Measurements from ENCODE around the gene FMO5.
"Not testable (repeated sequence)": the region's sequence is repeated elsewhere in the genome, so short reads cannot be mapped to it uniquely, and the experiment has no call there.

FMO5 gene

DNA sequence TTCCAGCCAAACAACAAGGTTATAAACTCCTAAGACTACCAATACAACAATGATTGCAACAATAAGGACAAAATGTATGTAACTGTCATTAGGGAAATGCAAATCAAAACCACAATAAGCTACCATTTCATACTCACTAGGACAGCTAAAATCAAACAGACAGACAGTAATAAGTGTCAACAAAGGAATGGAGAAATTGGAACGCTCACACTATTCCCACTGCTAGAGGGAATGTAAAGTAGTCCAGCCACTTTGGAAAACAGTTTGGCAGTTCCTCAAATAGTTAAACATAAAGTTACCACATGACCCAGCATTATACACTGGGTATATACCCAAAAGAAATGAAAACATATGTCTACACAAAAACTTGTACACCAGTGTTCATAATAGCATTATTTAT is 62.1 kb downstream of the FMO5 start:
- Histone ChIP-seq H3K27me3 (ENCODE audit: insufficient read depth, insufficient read length) (no peaks in the 10 kb centered on the region), H3K4me1 (ENCODE audit: insufficient read depth, insufficient read length) (no peaks in the 10 kb centered on the region), H3K36me3 (ENCODE audit: insufficient read depth, insufficient read length, low read length) (peaks cover 95% of the 10 kb centered on the region), H3K4me3 (ENCODE audit: insufficient read length, low read depth) (no peak overlapping the region), H3K9ac (ENCODE audit: insufficient read length, low read depth) (no peak overlapping the region), H3K9me3 (ENCODE audit: insufficient read depth, low read length) (no peaks in the 10 kb centered on the region)
- no peak for DNase-seq (ENCODE audit: low read depth, low spot score)
- no peak for TF ChIP-seq ZNF274 (IDR thresholded peaks at IDR 0.05; ENCODE audit: low read depth, low read length)
- no peak for TF ChIP-seq SUZ12 (IDR thresholded peaks at IDR 0.05; ENCODE audit: extremely low read depth, insufficient read depth, insufficient read length)
- no peak for TF ChIP-seq YY1 (IDR thresholded peaks at IDR 0.05; ENCODE audit: insufficient read depth, insufficient read length)

DNA sequence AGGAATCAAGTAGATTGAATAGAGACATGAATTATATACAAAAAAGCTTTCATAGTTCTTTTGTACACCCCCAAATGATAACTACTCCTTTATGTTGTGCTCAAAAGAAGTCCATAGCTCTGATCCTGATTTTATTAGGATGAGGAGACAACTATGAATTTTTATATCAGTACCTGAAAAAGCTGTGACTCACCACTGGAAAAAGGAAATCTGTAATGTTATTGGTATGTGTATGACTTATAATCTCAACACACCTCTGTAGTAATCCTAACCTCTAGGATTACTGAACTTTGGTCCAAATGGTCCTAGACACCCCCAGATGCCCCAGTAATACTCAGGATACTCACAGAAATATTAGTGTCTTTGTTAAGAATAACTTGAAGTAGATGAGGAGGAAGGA is 63.0 kb downstream of the FMO5 start:
- Histone ChIP-seq H3K4me3 (ENCODE audit: insufficient read length, low read depth) (no peak overlapping the region), H3K36me3 (ENCODE audit: insufficient read depth, insufficient read length, low read length) (peaks cover 97% of the 10 kb centered on the region), H3K4me1 (ENCODE audit: insufficient read depth, insufficient read length) (no peaks in the 10 kb centered on the region), H3K9me3 (ENCODE audit: insufficient read depth, low read length) (no peaks in the 10 kb centered on the region), H3K9ac (ENCODE audit: insufficient read length, low read depth) (no peak overlapping the region), H3K27me3 (ENCODE audit: insufficient read depth, insufficient read length) (no peaks in the 10 kb centered on the region)
- DNase-seq (ENCODE audit: low read depth, low spot score) = no peak
- TF ChIP-seq ZNF274 (IDR thresholded peaks at IDR 0.05; ENCODE audit: low read depth, low read length) (no peak), SUZ12 (IDR thresholded peaks at IDR 0.05; ENCODE audit: extremely low read depth, insufficient read depth, insufficient read length) (no peak), YY1 (IDR thresholded peaks at IDR 0.05; ENCODE audit: insufficient read depth, insufficient read length) (no peak)

DNA sequence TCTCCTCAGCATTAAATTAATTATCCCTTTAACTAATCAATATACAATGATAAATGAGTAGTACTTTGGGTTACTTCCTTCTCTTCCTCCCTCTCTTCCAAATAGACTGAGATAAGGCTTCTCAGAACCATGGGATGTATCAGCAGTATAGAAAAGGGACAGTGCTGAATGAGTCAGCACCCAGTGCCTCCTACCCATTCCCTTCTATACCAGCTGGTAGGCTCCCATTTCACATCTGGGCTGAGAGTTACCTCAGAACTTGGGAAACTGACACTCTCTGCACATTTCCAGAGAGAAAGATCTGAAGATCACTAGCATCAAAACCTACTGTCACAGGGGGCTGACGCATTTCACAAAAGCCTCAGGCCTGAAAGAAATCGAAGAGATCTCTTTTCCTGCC is 68.0 kb downstream of the FMO5 start:
- H3K9ac ChIP-seq (ENCODE audit: insufficient read length, low read depth); DNase-seq (ENCODE audit: low read depth, low spot score); H3K27me3 ChIP-seq (ENCODE audit: insufficient read depth, insufficient read length); H3K4me3 ChIP-seq (ENCODE audit: insufficient read length, low read depth); H3K9me3 ChIP-seq (ENCODE audit: insufficient read depth, low read length); H3K4me1 ChIP-seq (ENCODE audit: insufficient read depth, insufficient read length): not testable (repeated sequence)
- peaks cover 79% of the 10 kb centered on the region for H3K36me3 ChIP-seq (ENCODE audit: insufficient read depth, insufficient read length, low read length)

DNA sequence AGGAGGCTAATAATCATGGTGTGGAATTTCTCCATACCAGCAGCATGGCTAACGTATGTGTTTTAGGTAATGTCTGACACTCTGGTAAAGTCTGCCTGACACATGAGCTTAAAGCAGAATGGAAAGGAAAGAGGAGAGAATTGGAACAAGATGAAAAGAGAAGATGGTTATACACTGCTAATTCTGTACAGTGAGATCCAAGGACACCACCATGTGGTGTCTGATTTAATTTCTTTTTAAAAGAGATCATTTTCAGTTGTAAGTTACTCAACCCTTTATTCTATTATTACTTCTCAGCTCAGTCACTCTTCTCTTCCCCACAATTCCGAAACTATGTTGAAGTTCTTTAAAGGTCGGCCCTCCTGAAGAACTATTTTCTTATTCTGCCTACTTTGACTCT is 68.5 kb downstream of the FMO5 start:
- no peak for TF ChIP-seq ZNF274 (IDR thresholded peaks at IDR 0.05; ENCODE audit: low read depth, low read length)
- no peak for TF ChIP-seq SUZ12 (IDR thresholded peaks at IDR 0.05; ENCODE audit: extremely low read depth, insufficient read depth, insufficient read length)
- no peak for TF ChIP-seq YY1 (IDR thresholded peaks at IDR 0.05; ENCODE audit: insufficient read depth, insufficient read length)
- no peak overlapping the region for H3K9ac ChIP-seq (ENCODE audit: insufficient read length, low read depth)
- H3K36me3 ChIP-seq (ENCODE audit: insufficient read depth, insufficient read length, low read length) = peaks cover 74% of the 10 kb centered on the region
- no peaks in the 10 kb centered on the region for H3K27me3 ChIP-seq (ENCODE audit: insufficient read depth, insufficient read length)
- H3K4me3 ChIP-seq (ENCODE audit: insufficient read length, low read depth) = no peak overlapping the region
- no peaks in the 10 kb centered on the region for H3K4me1 ChIP-seq (ENCODE audit: insufficient read depth, insufficient read length)
- DNase-seq (ENCODE audit: low read depth, low spot score) = no peak
- no peaks in the 10 kb centered on the region for H3K9me3 ChIP-seq (ENCODE audit: insufficient read depth, low read length)

DNA sequence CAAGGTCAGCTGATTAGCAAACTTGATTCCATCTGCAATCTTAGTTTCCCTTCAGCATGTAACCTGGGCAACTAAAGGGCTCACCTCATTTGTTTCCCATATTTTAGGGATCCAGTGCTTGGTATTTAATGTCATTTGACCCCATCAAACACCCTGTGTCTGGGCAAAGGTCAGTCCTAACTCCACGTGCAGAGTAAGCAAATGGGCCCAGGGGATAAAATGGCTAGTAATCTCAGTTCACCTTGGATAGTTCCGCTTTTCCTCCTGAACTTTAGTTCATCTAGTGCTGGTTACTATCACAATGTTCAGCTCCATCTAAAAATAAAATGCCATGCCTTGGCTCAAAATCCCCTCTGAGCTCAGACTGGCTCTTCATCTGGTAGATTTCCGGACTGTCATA is 72.4 kb downstream of the FMO5 start:
- TF ChIP-seq SUZ12 (IDR thresholded peaks at IDR 0.05; ENCODE audit: extremely low read depth, insufficient read depth, insufficient read length) (no peak), ZNF274 (IDR thresholded peaks at IDR 0.05; ENCODE audit: low read depth, low read length) (no peak), YY1 (IDR thresholded peaks at IDR 0.05; ENCODE audit: insufficient read depth, insufficient read length) (no peak)

DNA sequence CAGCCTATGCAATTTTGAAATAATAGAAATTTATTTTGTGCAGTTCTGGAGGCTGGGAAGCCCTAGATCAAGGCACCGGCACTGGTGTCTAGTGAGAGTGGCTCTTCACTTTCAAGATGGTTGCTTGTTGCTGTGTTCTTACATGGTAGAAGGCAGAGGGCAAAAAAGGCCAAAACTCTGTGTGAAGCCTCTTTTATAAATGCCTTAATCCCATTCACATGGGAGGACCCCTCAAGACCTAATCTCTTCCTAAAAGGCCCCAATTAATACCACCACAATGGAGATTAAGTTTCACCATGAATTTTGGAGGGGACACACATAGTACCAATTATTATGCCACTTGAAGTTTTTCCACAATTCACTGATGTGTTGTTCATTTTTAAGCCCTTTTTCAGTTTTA is 73.9 kb downstream of the FMO5 start:
- Histone ChIP-seq H3K4me3 (ENCODE audit: insufficient read length, low read depth) (no peak overlapping the region), H3K9me3 (ENCODE audit: insufficient read depth, low read length) (no peaks in the 10 kb centered on the region), H3K4me1 (ENCODE audit: insufficient read depth, insufficient read length) (no peaks in the 10 kb centered on the region), H3K27me3 (ENCODE audit: insufficient read depth, insufficient read length) (no peaks in the 10 kb centered on the region), H3K36me3 (ENCODE audit: insufficient read depth, insufficient read length, low read length) (peaks cover 23% of the 10 kb centered on the region), H3K9ac (ENCODE audit: insufficient read length, low read depth) (no peak overlapping the region)
- TF ChIP-seq SUZ12 (IDR thresholded peaks at IDR 0.05; ENCODE audit: extremely low read depth, insufficient read depth, insufficient read length) = no peak
- no peak for DNase-seq (ENCODE audit: low read depth, low spot score)

More for the DNA sequence above, 72.4 kb downstream of the FMO5 start:
- no peaks in the 10 kb centered on the region for H3K4me1 ChIP-seq (ENCODE audit: insufficient read depth, insufficient read length)
- peaks cover 36% of the 10 kb centered on the region for H3K36me3 ChIP-seq (ENCODE audit: insufficient read depth, insufficient read length, low read length)
- H3K4me3 ChIP-seq (ENCODE audit: insufficient read length, low read depth) = no peak overlapping the region
- DNase-seq (ENCODE audit: low read depth, low spot score) = no peak
- H3K9me3 ChIP-seq (ENCODE audit: insufficient read depth, low read length) = no peaks in the 10 kb centered on the region
- no peak overlapping the region for H3K9ac ChIP-seq (ENCODE audit: insufficient read length, low read depth)
- no peaks in the 10 kb centered on the region for H3K27me3 ChIP-seq (ENCODE audit: insufficient read depth, insufficient read length)

DNA sequence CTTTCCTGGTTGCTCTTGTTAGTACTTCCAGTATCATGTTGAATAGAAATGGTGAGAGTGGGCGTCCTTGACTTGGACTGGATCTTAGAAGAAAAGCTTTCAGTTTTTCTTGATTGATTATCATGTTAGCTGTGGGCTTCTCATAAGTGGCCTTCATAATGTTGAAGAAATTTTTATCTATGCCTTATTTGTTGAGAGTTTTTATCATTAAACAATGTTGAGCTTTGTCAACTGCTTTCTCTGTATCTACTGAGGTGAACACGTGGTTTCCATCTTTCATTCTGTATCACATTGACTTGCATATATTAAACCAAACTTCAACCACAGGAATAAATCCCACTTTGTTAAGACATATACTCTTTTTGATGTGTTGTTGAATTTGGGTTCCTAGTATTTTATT is 82.3 kb downstream of the FMO5 start:
- Histone ChIP-seq H3K4me1 (ENCODE audit: insufficient read depth, insufficient read length) (no peaks in the 10 kb centered on the region), H3K9ac (ENCODE audit: insufficient read length, low read depth) (no peak overlapping the region), H3K9me3 (ENCODE audit: insufficient read depth, low read length) (no peaks in the 10 kb centered on the region), H3K27me3 (ENCODE audit: insufficient read depth, insufficient read length) (no peaks in the 10 kb centered on the region), H3K36me3 (ENCODE audit: insufficient read depth, insufficient read length, low read length) (no peaks in the 10 kb centered on the region), H3K4me3 (ENCODE audit: insufficient read length, low read depth) (no peak overlapping the region)
- no peak for DNase-seq (ENCODE audit: low read depth, low spot score)
- no peak for TF ChIP-seq YY1 (IDR thresholded peaks at IDR 0.05; ENCODE audit: insufficient read depth, insufficient read length)
- no peak for TF ChIP-seq ZNF274 (IDR thresholded peaks at IDR 0.05; ENCODE audit: low read depth, low read length)
- no peak for TF ChIP-seq SUZ12 (IDR thresholded peaks at IDR 0.05; ENCODE audit: extremely low read depth, insufficient read depth, insufficient read length)
